ENCODE data around the gene RFC1.

DNA sequence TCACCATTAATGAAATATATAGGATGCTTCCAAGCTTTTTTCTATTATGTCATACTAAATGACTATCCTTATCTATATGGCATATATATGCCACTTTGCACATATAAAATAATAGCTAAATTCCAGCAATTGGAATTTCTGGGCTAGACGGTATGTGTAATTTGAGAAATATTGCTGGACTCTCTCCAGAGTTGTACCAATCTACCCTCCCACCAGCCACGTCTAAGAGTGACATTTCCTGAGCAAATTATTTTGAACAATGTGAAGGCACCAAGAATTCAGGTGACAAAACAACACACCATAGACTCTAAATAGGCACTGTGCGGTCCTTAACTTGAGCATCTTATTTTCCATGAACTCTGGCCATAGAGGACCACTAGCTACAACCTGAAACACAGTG lies 62.3 kb downstream of the RFC1 start:
- TF ChIP-seq, protein P1, sequence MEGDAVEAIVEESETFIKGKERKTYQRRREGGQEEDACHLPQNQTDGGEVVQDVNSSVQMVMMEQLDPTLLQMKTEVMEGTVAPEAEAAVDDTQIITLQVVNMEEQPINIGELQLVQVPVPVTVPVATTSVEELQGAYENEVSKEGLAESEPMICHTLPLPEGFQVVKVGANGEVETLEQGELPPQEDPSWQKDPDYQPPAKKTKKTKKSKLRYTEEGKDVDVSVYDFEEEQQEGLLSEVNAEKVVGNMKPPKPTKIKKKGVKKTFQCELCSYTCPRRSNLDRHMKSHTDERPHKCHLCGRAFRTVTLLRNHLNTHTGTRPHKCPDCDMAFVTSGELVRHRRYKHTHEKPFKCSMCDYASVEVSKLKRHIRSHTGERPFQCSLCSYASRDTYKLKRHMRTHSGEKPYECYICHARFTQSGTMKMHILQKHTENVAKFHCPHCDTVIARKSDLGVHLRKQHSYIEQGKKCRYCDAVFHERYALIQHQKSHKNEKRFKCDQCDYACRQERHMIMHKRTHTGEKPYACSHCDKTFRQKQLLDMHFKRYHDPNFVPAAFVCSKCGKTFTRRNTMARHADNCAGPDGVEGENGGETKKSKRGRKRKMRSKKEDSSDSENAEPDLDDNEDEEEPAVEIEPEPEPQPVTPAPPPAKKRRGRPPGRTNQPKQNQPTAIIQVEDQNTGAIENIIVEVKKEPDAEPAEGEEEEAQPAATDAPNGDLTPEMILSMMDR (IDR thresholded peaks at IDR 0.05; ENCODE audit: low read depth, low read length, missing input control), result no peak
- TF ChIP-seq, protein P2, sequence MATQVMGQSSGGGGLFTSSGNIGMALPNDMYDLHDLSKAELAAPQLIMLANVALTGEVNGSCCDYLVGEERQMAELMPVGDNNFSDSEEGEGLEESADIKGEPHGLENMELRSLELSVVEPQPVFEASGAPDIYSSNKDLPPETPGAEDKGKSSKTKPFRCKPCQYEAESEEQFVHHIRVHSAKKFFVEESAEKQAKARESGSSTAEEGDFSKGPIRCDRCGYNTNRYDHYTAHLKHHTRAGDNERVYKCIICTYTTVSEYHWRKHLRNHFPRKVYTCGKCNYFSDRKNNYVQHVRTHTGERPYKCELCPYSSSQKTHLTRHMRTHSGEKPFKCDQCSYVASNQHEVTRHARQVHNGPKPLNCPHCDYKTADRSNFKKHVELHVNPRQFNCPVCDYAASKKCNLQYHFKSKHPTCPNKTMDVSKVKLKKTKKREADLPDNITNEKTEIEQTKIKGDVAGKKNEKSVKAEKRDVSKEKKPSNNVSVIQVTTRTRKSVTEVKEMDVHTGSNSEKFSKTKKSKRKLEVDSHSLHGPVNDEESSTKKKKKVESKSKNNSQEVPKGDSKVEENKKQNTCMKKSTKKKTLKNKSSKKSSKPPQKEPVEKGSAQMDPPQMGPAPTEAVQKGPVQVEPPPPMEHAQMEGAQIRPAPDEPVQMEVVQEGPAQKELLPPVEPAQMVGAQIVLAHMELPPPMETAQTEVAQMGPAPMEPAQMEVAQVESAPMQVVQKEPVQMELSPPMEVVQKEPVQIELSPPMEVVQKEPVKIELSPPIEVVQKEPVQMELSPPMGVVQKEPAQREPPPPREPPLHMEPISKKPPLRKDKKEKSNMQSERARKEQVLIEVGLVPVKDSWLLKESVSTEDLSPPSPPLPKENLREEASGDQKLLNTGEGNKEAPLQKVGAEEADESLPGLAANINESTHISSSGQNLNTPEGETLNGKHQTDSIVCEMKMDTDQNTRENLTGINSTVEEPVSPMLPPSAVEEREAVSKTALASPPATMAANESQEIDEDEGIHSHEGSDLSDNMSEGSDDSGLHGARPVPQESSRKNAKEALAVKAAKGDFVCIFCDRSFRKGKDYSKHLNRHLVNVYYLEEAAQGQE (IDR thresholded peaks at IDR 0.05), result no peak
- TF ChIP-seq TAF1 (conservative IDR thresholded peaks at IDR 0.05), result no peak
- TF ChIP-seq RXRA (IDR thresholded peaks at IDR 0.05), result no peak
- TF ChIP-seq SP1 (IDR thresholded peaks at IDR 0.05), result no peak

Data from liver (tissue), 3 donors.